Stimulated activated naive B cell treated with anti-CD40 and anti-IgM and Interleukin-4, amounts not matched to agents 10 μg/mL and 1 μg/mL and 100 μg/mL, for 72 hours (primary cell): ENCODE measurements around the gene UBASH3B.
"Not testable (repeated sequence)": the region's sequence is repeated elsewhere in the genome, so short reads cannot be mapped to it uniquely, and the experiment has no call there.

Experiments
- ATAC-seq, 2 donors: fragments of 150-1000 bp; cut with Tn5 transposase; replicated peaks; 2 replicates each; pipeline ENCODE4 v1.10.0; 2021; ENCODE audit warnings: moderate library complexity in 1 of 2
- DNase-seq: peaks from one replicate; pipeline ENCODE4 v3.0.0; 2021
- H3K27ac Mint-ChIP-seq: one replicate; pipeline ENCODE4 v1.8.0; 2022; ENCODE audit warnings: mild to moderate bottlenecking, mixed read lengths
- H3K27me3 Mint-ChIP-seq, 2 donors: one replicate each; pipeline ENCODE4 v1.8.0; 2022; ENCODE audit warnings: mixed read lengths in 2 of 2
- H3K36me3 Mint-ChIP-seq, 2 donors: one replicate each; pipeline ENCODE4 v1.8.0; 2022; ENCODE audit warnings: mixed read lengths in 2 of 2, mild to moderate bottlenecking in 1 of 2
- H3K4me1 Mint-ChIP-seq, 2 donors: one replicate each; pipeline ENCODE4 v1.8.0; 2022; ENCODE audit warnings: mixed read lengths in 2 of 2, mild to moderate bottlenecking in 1 of 2
- H3K4me3 Mint-ChIP-seq, 2 donors: one replicate each; pipeline ENCODE4 v1.8.0; 2022; ENCODE audit warnings: mild to moderate bottlenecking in 2 of 2, mixed read lengths in 2 of 2, moderate library complexity in 1 of 2
- H3K9me3 Mint-ChIP-seq, 2 donors: one replicate each; pipeline ENCODE4 v1.8.0; 2022; ENCODE audit warnings: mixed read lengths in 2 of 2, mild to moderate bottlenecking in 1 of 2

Gene UBASH3B

GRCh38 chr11:122847466-122847865, 191.9 kb downstream of the UBASH3B start:
- DNase-seq (no peak), ATAC-seq (peak; percentile 15 to 44)
- no peak overlapping the region for H3K4me3 Mint-ChIP-seq
- no peaks in the 10 kb centered on the region for H3K36me3 Mint-ChIP-seq
- no peaks in the 10 kb centered on the region for H3K27me3 Mint-ChIP-seq
- H3K9me3 Mint-ChIP-seq, result no peaks in the 10 kb centered on the region
- peaks cover 34 to 41% of the 10 kb centered on the region in 2 donors for H3K4me1 Mint-ChIP-seq
- no peak overlapping the region for H3K27ac Mint-ChIP-seq

GRCh38 chr11:122848186-122848585, 192.7 kb downstream of the UBASH3B start:
- H3K4me3 Mint-ChIP-seq, result no peak overlapping the region
- H3K36me3 Mint-ChIP-seq, result no peaks in the 10 kb centered on the region
- DNase-seq, result no peak
- no peak for ATAC-seq
- H3K9me3 Mint-ChIP-seq, result no peaks in the 10 kb centered on the region
- no peaks in the 10 kb centered on the region for H3K27me3 Mint-ChIP-seq
- no peak overlapping the region for H3K27ac Mint-ChIP-seq
- H3K4me1 Mint-ChIP-seq, result peaks cover 30 to 39% of the 10 kb centered on the region in 2 donors

DNA sequence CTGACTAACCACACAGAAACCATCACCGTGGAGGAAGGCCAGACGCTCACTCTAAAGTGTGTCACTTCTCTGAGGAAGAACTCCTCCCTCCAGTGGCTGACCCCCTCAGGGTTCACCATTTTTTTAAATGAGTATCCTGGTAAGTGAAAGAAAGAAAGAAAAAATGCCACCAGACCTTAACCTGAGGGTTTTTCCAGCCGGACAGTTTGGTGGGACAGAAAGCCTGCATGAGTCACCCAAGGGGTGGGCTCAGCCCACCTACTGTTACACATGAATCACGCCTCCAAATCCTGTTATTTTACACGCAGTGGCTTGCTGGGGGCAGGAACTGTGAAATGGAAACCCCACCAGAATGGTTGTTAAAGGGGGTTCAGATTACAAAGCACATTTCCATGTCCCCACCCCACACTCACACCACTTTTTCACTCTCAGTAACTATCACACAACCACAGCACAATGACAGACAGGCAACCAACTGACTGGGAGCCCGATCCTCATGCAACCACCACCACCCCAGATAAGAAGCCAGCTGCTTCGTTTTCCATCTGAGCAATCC, 194.6 kb downstream of the UBASH3B start:
- Mint-ChIP-seq H3K36me3 (no peaks in the 10 kb centered on the region), H3K4me3 (no peak overlapping the region), H3K27ac (no peak overlapping the region), H3K9me3 (no peaks in the 10 kb centered on the region), H3K4me1 (peaks cover 23 to 30% of the 10 kb centered on the region in 2 donors), H3K27me3 (no peaks in the 10 kb centered on the region)
- DNase-seq (no peak), ATAC-seq (peak in 1 of 2 donors; percentile 16)

GRCh38 chr11:122851366-122851966, 195.9 kb downstream of the UBASH3B start:
- ATAC-seq (peak; percentile 73 to 75), DNase-seq (no peak)
- Mint-ChIP-seq H3K9me3 (no peaks in the 10 kb centered on the region), H3K27ac (no peak overlapping the region), H3K4me1 (peaks cover 24 to 38% of the 10 kb centered on the region in 2 donors), H3K36me3 (no peaks in the 10 kb centered on the region), H3K4me3 (peak overlapping the region in 1 of 2 donors; percentile 2), H3K27me3 (no peaks in the 10 kb centered on the region)

DNA sequence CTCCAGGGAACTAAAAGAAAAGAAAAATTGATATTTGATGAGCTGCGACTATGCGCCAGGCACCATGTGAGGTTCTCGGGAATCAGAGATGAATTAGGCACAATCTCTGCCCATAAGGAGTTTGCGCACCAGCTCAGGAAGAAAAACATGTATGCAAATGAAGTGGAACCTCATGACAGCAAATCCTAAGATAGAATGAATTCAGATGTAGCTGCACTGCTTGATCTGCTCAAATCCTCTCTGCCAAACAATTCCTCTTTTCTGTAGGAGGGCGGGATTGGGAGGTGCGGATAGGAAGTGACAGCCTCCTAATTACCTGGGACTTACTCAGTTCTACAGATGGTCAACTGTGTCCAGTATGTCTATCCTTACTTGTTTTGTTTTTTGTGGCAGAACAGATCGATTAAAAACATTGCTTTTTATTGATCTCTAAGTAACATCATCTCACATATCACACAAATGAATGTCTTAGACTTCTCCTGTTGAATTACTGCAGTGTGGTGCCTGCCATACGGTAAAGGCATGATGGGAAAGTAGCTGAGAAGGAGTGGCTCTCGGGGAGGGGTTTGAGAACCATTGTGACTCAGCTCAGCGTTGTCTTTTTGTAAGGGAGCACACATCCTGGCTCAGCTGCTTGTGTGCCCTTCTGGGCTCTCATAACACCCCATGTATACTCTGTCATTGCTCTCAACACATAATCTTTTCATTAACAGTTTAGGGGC, 196.7 kb downstream of the UBASH3B start:
- H3K4me1 Mint-ChIP-seq, result peaks cover 26 to 43% of the 10 kb centered on the region in 2 donors
- no peaks in the 10 kb centered on the region for H3K27me3 Mint-ChIP-seq
- DNase-seq (no peak), ATAC-seq (no peak)
- H3K4me3 Mint-ChIP-seq, result peak overlapping the region in 1 of 2 donors; percentile 2
- no peak overlapping the region for H3K27ac Mint-ChIP-seq
- H3K9me3 Mint-ChIP-seq, result no peaks in the 10 kb centered on the region
- H3K36me3 Mint-ChIP-seq, result no peaks in the 10 kb centered on the region

- H3K4me3 Mint-ChIP-seq, result no peak overlapping the region
- no peaks in the 10 kb centered on the region for H3K36me3 Mint-ChIP-seq
- H3K9me3 Mint-ChIP-seq, result no peaks in the 10 kb centered on the region
- DNase-seq (no peak), ATAC-seq (no peak)
- no peak overlapping the region for H3K27ac Mint-ChIP-seq
- peaks cover 22 to 38% of the 10 kb centered on the region in 2 donors for H3K4me1 Mint-ChIP-seq
- H3K27me3 Mint-ChIP-seq, result no peaks in the 10 kb centered on the region
These were observed 197.3 kb downstream of the UBASH3B start for GRCh38 chr11:122852796-122853160.

DNA sequence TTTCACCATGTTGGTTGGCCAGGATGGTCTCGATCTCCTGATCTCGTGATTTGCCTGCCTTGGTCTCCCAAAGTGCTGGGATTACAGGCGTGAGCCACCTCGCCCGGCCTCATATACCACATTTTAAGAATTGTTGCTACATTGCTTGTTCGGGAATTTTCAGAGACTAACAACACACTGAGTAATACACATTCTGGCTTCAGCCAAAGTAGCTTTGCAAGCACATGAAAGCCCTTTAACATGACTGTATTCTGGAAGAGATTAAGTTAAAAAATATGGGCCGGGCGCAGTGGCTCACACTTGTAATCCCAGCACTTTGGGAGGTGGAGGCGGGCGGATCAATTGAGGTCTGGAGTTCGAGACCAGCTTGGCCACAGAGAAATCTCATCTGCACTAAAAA, 197.7 kb downstream of the UBASH3B start:
- no peaks in the 10 kb centered on the region for H3K9me3 Mint-ChIP-seq
- H3K4me1 Mint-ChIP-seq, result peaks cover 22 to 38% of the 10 kb centered on the region in 2 donors
- no peaks in the 10 kb centered on the region for H3K36me3 Mint-ChIP-seq

DNA sequence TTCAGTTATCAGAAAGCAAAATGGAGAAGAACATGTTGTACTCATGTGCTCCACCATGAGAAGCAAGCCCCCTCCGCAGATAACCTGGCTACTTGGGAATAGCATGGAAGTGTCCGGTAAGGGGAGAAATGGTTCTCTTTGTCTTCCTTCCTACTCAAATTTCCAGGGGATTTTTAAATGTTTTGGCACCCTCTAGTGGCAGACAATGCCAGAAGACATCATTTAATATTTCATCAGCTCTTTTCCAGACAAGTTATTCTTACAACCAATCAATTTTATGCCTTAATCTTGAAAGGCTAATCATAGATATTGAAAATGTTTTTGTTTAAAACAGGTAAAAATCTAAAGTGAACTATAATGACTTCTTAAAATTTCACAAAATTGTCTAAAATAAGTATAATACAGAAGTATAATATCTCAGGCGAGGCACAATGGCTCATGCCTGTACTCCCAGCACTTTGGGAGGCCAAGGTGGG, 198.5 kb downstream of the UBASH3B start:
- ATAC-seq (no peak), DNase-seq (peak; percentile 21)
- no peaks in the 10 kb centered on the region for H3K27me3 Mint-ChIP-seq
- no peaks in the 10 kb centered on the region for H3K36me3 Mint-ChIP-seq
- no peak overlapping the region for H3K4me3 Mint-ChIP-seq
- H3K9me3 Mint-ChIP-seq, result no peaks in the 10 kb centered on the region
- H3K4me1 Mint-ChIP-seq, result peaks cover 22 to 38% of the 10 kb centered on the region in 2 donors
- H3K27ac Mint-ChIP-seq, result no peak overlapping the region

More for the DNA sequence above, 197.7 kb downstream of the UBASH3B start:
- ATAC-seq, result no peak
- Mint-ChIP-seq H3K27ac (no peak overlapping the region), H3K4me3 (no peak overlapping the region), H3K27me3 (no peaks in the 10 kb centered on the region)
- DNase-seq, result no peak

GRCh38 chr11:122861631-122862030, 206.1 kb downstream of the UBASH3B start:
- no peak for ATAC-seq
- H3K9me3 Mint-ChIP-seq, result no peaks in the 10 kb centered on the region
- H3K36me3 Mint-ChIP-seq, result no peaks in the 10 kb centered on the region
- H3K4me3 Mint-ChIP-seq, result no peak overlapping the region
- peaks cover 23 to 41% of the 10 kb centered on the region in 2 donors for H3K27me3 Mint-ChIP-seq
- H3K4me1 Mint-ChIP-seq, result peaks cover 6 to 15% of the 10 kb centered on the region in 2 donors
- no peak overlapping the region for H3K27ac Mint-ChIP-seq
- no peak for DNase-seq

DNA sequence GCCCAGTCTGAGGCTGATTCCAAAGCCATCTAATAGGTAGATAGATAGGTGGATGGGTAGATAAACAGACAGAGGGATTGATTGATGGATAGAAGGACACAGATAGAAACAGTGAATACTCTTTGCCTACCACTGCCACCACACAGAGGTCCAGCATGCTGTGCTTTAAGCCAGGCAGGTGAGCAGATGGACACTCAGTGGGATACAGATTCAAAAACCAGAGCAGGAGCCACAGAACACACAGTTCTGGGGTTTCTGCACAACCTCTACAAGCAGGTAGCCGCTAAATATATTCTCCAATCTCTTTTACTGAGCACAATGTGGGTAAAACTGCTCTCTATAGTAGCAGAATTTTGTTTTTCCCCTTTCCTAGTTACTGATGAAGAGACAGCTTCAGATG, 206.6 kb downstream of the UBASH3B start:
- no peak overlapping the region for H3K4me3 Mint-ChIP-seq
- no peak for ATAC-seq

GRCh38 chr11:122863154-122863553, 207.6 kb downstream of the UBASH3B start:
- H3K27me3 Mint-ChIP-seq, result peaks cover 34 to 50% of the 10 kb centered on the region in 2 donors
- not testable (repeated sequence) for H3K4me1 Mint-ChIP-seq, DNase-seq, H3K36me3 Mint-ChIP-seq, H3K27ac Mint-ChIP-seq, H3K4me3 Mint-ChIP-seq, ATAC-seq, H3K9me3 Mint-ChIP-seq

More for the DNA sequence above, 206.6 kb downstream of the UBASH3B start:
- Mint-ChIP-seq H3K4me1 (peaks cover 3 to 10% of the 10 kb centered on the region in 2 donors), H3K27ac (no peak overlapping the region), H3K27me3 (peaks cover 25 to 41% of the 10 kb centered on the region in 2 donors), H3K36me3 (no peaks in the 10 kb centered on the region), H3K9me3 (no peaks in the 10 kb centered on the region)
- DNase-seq, result no peak

DNA sequence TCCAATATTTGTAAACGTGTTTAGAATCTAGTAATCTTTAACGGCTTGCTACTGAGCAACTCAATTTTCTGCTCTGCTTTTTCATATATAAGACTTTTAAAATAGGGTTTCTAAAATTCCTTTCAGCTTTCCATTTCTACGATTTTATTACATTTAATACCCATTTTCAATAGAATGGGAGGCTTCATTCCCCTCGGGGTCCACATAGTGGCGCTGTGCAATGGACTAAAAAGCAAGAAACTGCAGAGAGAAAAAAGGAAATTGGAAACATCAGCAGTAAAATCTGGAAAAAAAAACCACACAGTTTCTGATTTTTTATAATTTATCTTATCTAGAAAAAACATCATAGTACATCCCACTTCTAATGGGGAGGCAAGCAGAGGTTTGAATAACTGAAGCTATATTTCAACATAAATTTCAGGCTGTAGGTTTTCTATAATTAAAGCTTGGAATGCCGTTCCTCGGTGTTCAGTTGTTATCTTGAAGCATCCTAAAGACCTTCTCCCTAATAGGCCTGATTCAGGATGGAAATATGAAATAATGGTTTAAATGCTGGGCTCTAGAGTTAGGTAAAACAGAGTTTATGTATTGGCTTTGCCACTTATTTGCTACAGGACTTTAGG, 208.3 kb downstream of the UBASH3B start:
- Mint-ChIP-seq H3K27ac (no peak overlapping the region), H3K9me3 (no peaks in the 10 kb centered on the region), H3K4me1 (peaks cover 3 to 8% of the 10 kb centered on the region in 2 donors), H3K4me3 (no peak overlapping the region), H3K36me3 (no peaks in the 10 kb centered on the region), H3K27me3 (peaks cover 37 to 52% of the 10 kb centered on the region in 2 donors)
- ATAC-seq (no peak), DNase-seq (no peak)
